Activated CD4-positive, alpha-beta T cell treated with anti-CD3 and anti-CD28 coated beads, Interleukin-2, amount 10 ng/mL, durations not matched to agents 24 days and 14 days (primary cell): ENCODE data around the gene GLRA2. TPM values are rescaled to one million over a fixed set of nuclear protein-coding genes. Genes with fewer than 3 reads are reported as not detected.

ENCODE experiments used
- DNase-seq: peaks from one replicate; pipeline ENCODE4 v3.0.0; 2022
- H3K27ac Mint-ChIP-seq: one replicate; pipeline ENCODE4 v1.8.0; 2022; ENCODE audit warnings: mild to moderate bottlenecking, mixed read lengths
- H3K27me3 Mint-ChIP-seq: one replicate; pipeline ENCODE4 v1.8.0; 2022; ENCODE audit warnings: mixed read lengths
- H3K36me3 Mint-ChIP-seq: one replicate; pipeline ENCODE4 v1.8.0; 2022; ENCODE audit warnings: low read depth, mild to moderate bottlenecking, mixed read lengths
- H3K4me1 Mint-ChIP-seq: one replicate; pipeline ENCODE4 v1.8.0; 2021; ENCODE audit warnings: mixed read lengths
- H3K4me3 Mint-ChIP-seq: one replicate; pipeline ENCODE4 v1.8.0; 2022; ENCODE audit warnings: mild to moderate bottlenecking, moderate library complexity, mixed read lengths
- H3K9me3 Mint-ChIP-seq: one replicate; pipeline ENCODE4 v1.8.0; 2021; ENCODE audit warnings: mixed read lengths
- intact Hi-C: fragments of 100-400 bp; cut with micrococcal nuclease; formaldehyde crosslinking; loops from one replicate; pipeline ENCODE4 v1.15.1; 2023
- total RNA-seq: library from RNA; stranded (reverse); gene quantifications from 2 replicates; pipeline ENCODE4 v1.2.3, GENCODE V29; 2022

The GLRA2 gene
- not detected in 2 replicates for total RNA-seq

- peak within 1 kb of the TSS; percentile 42 for H3K4me3 Mint-ChIP-seq
- DNase-seq: peak; percentile 66
- H3K36me3 Mint-ChIP-seq: no peaks in the 10 kb centered on the region
- H3K27me3 Mint-ChIP-seq: peaks cover 3% of the 10 kb centered on the region
- H3K9me3 Mint-ChIP-seq: no peaks in the 10 kb centered on the region
- intact Hi-C loops: loop anchor here (2.0 kb wide), 1 partner anchor 435 kb away; no protein-coding TSS in a partner anchor
- H3K27ac Mint-ChIP-seq: no peak within 1 kb of the TSS
- peaks cover 2% of the 10 kb centered on the region for H3K4me1 Mint-ChIP-seq
Measured at GRCh38 chrX:14529290-14529989, at the start of gene GLRA2. Gene GLRA2, plus strand, starts transcription at chrX:14529536. Its CDS starts 522 bp downstream, at chrX:14530058.

- Mint-ChIP-seq H3K9me3 (no peaks in the 10 kb centered on the region), H3K27ac (no peak overlapping the region), H3K4me3 (no peak overlapping the region), H3K27me3 (no peaks in the 10 kb centered on the region), H3K36me3 (no peaks in the 10 kb centered on the region), H3K4me1 (peaks cover 6% of the 10 kb centered on the region)
- intact Hi-C loops: no loop called here
- DNase-seq: no peak
Measured at GRCh38 chrX:14489437-14489836, 39.9 kb upstream of the GLRA2 start.

- Mint-ChIP-seq H3K4me1 (peaks cover 7% of the 10 kb centered on the region), H3K27me3 (no peaks in the 10 kb centered on the region), H3K27ac (no peak overlapping the region), H3K36me3 (no peaks in the 10 kb centered on the region), H3K4me3 (no peak overlapping the region), H3K9me3 (no peaks in the 10 kb centered on the region)
- intact Hi-C loops: loop anchor here (10.0 kb wide), 2 partner anchors 457 to 663 kb away; no protein-coding TSS in a partner anchor
- no peak for DNase-seq
Measured at GRCh38 chrX:14491689-14492088, 37.6 kb upstream of the GLRA2 start.

GRCh38 chrX:14496674-14497073, 32.7 kb upstream of the GLRA2 start:
- peak overlapping the region; percentile 87 for H3K27ac Mint-ChIP-seq
- intact Hi-C loops: loop anchor here (2.0 to 10.0 kb wide), 3 partner anchors 462 to 706 kb away; no protein-coding TSS in a partner anchor
- peak; percentile 55 for DNase-seq
- peaks cover 1% of the 10 kb centered on the region for H3K27me3 Mint-ChIP-seq
- H3K4me3 Mint-ChIP-seq: peak overlapping the region; percentile 66
- peaks cover 3% of the 10 kb centered on the region for H3K4me1 Mint-ChIP-seq
- H3K36me3 Mint-ChIP-seq: no peaks in the 10 kb centered on the region
- H3K9me3 Mint-ChIP-seq: no peaks in the 10 kb centered on the region

GRCh38 chrX:14497184-14497666, 32.1 kb upstream of the GLRA2 start:
- peak; percentile 64 for DNase-seq
- Mint-ChIP-seq H3K9me3 (no peaks in the 10 kb centered on the region), H3K4me1 (peaks cover 3% of the 10 kb centered on the region), H3K27me3 (peaks cover 1% of the 10 kb centered on the region), H3K27ac (peak overlapping the region; percentile 87), H3K36me3 (no peaks in the 10 kb centered on the region), H3K4me3 (peak overlapping the region; percentile 66)
- intact Hi-C loops: loop anchor here (2.0 to 10.0 kb wide), 3 partner anchors 462 to 706 kb away; no protein-coding TSS in a partner anchor

- intact Hi-C loops: no loop called here
- H3K4me3 Mint-ChIP-seq: no peak overlapping the region
- peaks cover 1% of the 10 kb centered on the region for H3K27me3 Mint-ChIP-seq
- H3K27ac Mint-ChIP-seq: no peak overlapping the region
- peaks cover 2% of the 10 kb centered on the region for H3K4me1 Mint-ChIP-seq
- no peak for DNase-seq
- H3K9me3 Mint-ChIP-seq: no peaks in the 10 kb centered on the region
- H3K36me3 Mint-ChIP-seq: no peaks in the 10 kb centered on the region
Measured at GRCh38 chrX:14501327-14501726, 28.0 kb upstream of the GLRA2 start.

- Mint-ChIP-seq H3K9me3 (no peaks in the 10 kb centered on the region), H3K36me3 (no peaks in the 10 kb centered on the region), H3K27ac (no peak overlapping the region), H3K4me3 (no peak overlapping the region), H3K4me1 (no peaks in the 10 kb centered on the region), H3K27me3 (peaks cover 1% of the 10 kb centered on the region)
- intact Hi-C loops: no loop called here
- DNase-seq: no peak
Measured at GRCh38 chrX:14504960-14505538, 24.3 kb upstream of the GLRA2 start.

- Mint-ChIP-seq H3K27ac (no peak overlapping the region), H3K4me1 (no peaks in the 10 kb centered on the region), H3K27me3 (peaks cover 1% of the 10 kb centered on the region), H3K36me3 (no peaks in the 10 kb centered on the region), H3K4me3 (no peak overlapping the region), H3K9me3 (no peaks in the 10 kb centered on the region)
- DNase-seq: no peak
- intact Hi-C loops: no loop called here
Measured at GRCh38 chrX:14505648-14506047, 23.7 kb upstream of the GLRA2 start.

GRCh38 chrX:14506866-14507265, 22.5 kb upstream of the GLRA2 start:
- intact Hi-C loops: no loop called here
- Mint-ChIP-seq H3K27me3 (no peaks in the 10 kb centered on the region), H3K4me1 (no peaks in the 10 kb centered on the region), H3K4me3 (no peak overlapping the region), H3K9me3 (no peaks in the 10 kb centered on the region), H3K27ac (no peak overlapping the region), H3K36me3 (no peaks in the 10 kb centered on the region)
- DNase-seq: no peak

- intact Hi-C loops: no loop called here
- no peaks in the 10 kb centered on the region for H3K36me3 Mint-ChIP-seq
- H3K4me1 Mint-ChIP-seq: no peaks in the 10 kb centered on the region
- H3K9me3 Mint-ChIP-seq: no peaks in the 10 kb centered on the region
- no peak overlapping the region for H3K27ac Mint-ChIP-seq
- no peak overlapping the region for H3K4me3 Mint-ChIP-seq
- DNase-seq: no peak
- no peaks in the 10 kb centered on the region for H3K27me3 Mint-ChIP-seq
Measured at GRCh38 chrX:14508025-14508690, 21.2 kb upstream of the GLRA2 start.

- Mint-ChIP-seq H3K9me3 (no peaks in the 10 kb centered on the region), H3K27me3 (no peaks in the 10 kb centered on the region), H3K27ac (no peak overlapping the region), H3K36me3 (no peaks in the 10 kb centered on the region), H3K4me3 (no peak overlapping the region), H3K4me1 (no peaks in the 10 kb centered on the region)
- intact Hi-C loops: no loop called here
- DNase-seq: no peak
Measured at GRCh38 chrX:14509325-14510057, 19.8 kb upstream of the GLRA2 start.

- DNase-seq: peak; percentile 82
- no peak overlapping the region for H3K27ac Mint-ChIP-seq
- peak overlapping the region; percentile 42 for H3K4me3 Mint-ChIP-seq
- peaks cover 2% of the 10 kb centered on the region for H3K4me1 Mint-ChIP-seq
- peaks cover 3% of the 10 kb centered on the region for H3K27me3 Mint-ChIP-seq
- H3K9me3 Mint-ChIP-seq: no peaks in the 10 kb centered on the region
- intact Hi-C loops: loop anchor here (1.0 to 2.0 kb wide), 2 partner anchors 434 to 489 kb away; no protein-coding TSS in a partner anchor
- no peaks in the 10 kb centered on the region for H3K36me3 Mint-ChIP-seq
Measured at GRCh38 chrX:14528629-14529289, 577 bp upstream of the GLRA2 start.

GRCh38 chrX:14533867-14534266, 4.5 kb downstream of the GLRA2 start:
- no peak for DNase-seq
- Mint-ChIP-seq H3K27me3 (peaks cover 3% of the 10 kb centered on the region), H3K4me3 (no peak overlapping the region), H3K36me3 (no peaks in the 10 kb centered on the region), H3K9me3 (no peaks in the 10 kb centered on the region), H3K4me1 (peaks cover 2% of the 10 kb centered on the region), H3K27ac (no peak overlapping the region)
- intact Hi-C loops: no loop called here
